Measurements from ENCODE around the gene KATNA1. TPM values are rescaled to one million over a fixed set of nuclear protein-coding genes. Genes with fewer than 3 reads are reported as not detected.

Gene KATNA1
- total RNA-seq, 1 experiment from 2014 or later = 28.7 TPM

DNA sequence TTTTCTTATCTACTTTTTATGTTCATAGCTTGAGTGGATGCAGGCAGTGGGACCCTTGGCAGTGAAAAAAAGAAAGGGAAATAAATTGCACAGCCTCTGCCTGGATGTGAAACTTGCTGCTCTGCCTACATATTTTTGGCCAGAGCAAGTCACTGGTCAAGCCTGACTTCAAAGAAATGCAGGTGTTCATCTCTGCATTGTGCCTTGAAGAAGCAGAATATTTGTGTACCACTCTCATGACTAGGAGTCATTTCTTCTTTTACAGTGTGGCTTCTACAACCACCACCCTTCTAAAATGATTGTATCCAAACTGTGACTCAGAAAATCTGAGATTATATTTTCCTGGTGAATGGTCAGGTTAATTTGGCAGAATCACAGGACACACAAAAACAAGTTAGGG is 2.5 kb upstream of the KATNA1 start:
- TF ChIP-seq EZH2 (IDR thresholded peaks at IDR 0.05; ENCODE audit: borderline replicate concordance, low read depth, low read length, poor library complexity, severe bottlenecking) = no peak
- TF ChIP-seq, protein P1, sequence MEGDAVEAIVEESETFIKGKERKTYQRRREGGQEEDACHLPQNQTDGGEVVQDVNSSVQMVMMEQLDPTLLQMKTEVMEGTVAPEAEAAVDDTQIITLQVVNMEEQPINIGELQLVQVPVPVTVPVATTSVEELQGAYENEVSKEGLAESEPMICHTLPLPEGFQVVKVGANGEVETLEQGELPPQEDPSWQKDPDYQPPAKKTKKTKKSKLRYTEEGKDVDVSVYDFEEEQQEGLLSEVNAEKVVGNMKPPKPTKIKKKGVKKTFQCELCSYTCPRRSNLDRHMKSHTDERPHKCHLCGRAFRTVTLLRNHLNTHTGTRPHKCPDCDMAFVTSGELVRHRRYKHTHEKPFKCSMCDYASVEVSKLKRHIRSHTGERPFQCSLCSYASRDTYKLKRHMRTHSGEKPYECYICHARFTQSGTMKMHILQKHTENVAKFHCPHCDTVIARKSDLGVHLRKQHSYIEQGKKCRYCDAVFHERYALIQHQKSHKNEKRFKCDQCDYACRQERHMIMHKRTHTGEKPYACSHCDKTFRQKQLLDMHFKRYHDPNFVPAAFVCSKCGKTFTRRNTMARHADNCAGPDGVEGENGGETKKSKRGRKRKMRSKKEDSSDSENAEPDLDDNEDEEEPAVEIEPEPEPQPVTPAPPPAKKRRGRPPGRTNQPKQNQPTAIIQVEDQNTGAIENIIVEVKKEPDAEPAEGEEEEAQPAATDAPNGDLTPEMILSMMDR (conservative IDR thresholded peaks at IDR 0.05; ENCODE audit: low read depth, low read length) = no peak
- Histone ChIP-seq H3K27me3 (replicated peaks; ENCODE audit: insufficient read depth, low read depth, low read length, poor library complexity) (no peaks in the 10 kb centered on the region), H3K4me1 (ENCODE audit: insufficient read depth, low read length, poor library complexity, severe bottlenecking) (peaks cover 9% of the 10 kb centered on the region), H3K4me3 (ENCODE audit: low read depth, low read length, poor library complexity, severe bottlenecking) (no peak overlapping the region), H3K9me3 (ENCODE audit: low read depth, low read length, poor library complexity, severe bottlenecking) (no peaks in the 10 kb centered on the region), H3K36me3 (ENCODE audit: insufficient read depth, low read length, poor library complexity, severe bottlenecking) (no peaks in the 10 kb centered on the region), H3K27ac (ENCODE audit: low read depth, low read length, poor library complexity, severe bottlenecking) (no peak overlapping the region)
- intact Hi-C loops (cut with micrococcal nuclease; ENCODE audit: unreplicated experiment) = no loop called here
- no TSS peak for BruUV-seq (replicated peaks)
- ChIA-PET POLR2A (ENCODE audit: low non-redundant PET) (no interaction called here), CTCF (no interaction called here)
- no peak for DNase-seq (ENCODE audit: low spot score)

DNA sequence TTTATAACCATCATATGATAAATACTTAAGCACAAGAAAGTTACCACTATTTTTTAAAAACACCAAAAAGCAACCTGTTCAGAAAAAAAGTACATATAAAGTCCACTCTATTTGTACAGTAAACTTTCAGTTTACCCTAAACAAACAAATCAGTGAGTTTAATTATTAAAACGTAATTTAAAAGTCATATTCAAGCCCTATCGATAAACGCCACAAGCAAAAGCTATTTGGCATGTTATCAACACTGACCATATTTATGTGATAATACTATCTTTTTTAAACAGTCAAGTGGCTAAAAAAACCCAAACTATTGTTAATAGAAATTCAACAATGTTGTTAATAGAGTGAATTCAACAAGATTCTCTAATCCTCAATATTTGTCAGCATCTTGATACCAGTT is 1.9 kb downstream of the KATNA1 start:
- no peak overlapping the region for H3K27ac ChIP-seq (ENCODE audit: low read depth, low read length, poor library complexity, severe bottlenecking)
- H3K27me3 ChIP-seq (replicated peaks; ENCODE audit: insufficient read depth, low read depth, low read length, poor library complexity) = no peaks in the 10 kb centered on the region
- intact Hi-C loops (cut with micrococcal nuclease; ENCODE audit: unreplicated experiment) = no loop called here
- H3K9me3 ChIP-seq (ENCODE audit: low read depth, low read length, poor library complexity, severe bottlenecking) = no peaks in the 10 kb centered on the region
- POLR2A ChIA-PET (ENCODE audit: low non-redundant PET) = no interaction called here
- CTCF ChIA-PET = no interaction called here
- H3K4me1 ChIP-seq (ENCODE audit: insufficient read depth, low read length, poor library complexity, severe bottlenecking) = peaks cover 15% of the 10 kb centered on the region
- H3K36me3 ChIP-seq (ENCODE audit: insufficient read depth, low read length, poor library complexity, severe bottlenecking) = no peaks in the 10 kb centered on the region
- TF ChIP-seq EZH2 (IDR thresholded peaks at IDR 0.05; ENCODE audit: borderline replicate concordance, low read depth, low read length, poor library complexity, severe bottlenecking) = no peak
- TF ChIP-seq, protein P1 (conservative IDR thresholded peaks at IDR 0.05; ENCODE audit: low read depth, low read length) = no peak
- BruUV-seq (replicated peaks) = no TSS peak
- peak overlapping the region; percentile 66 for H3K4me3 ChIP-seq (ENCODE audit: low read depth, low read length, poor library complexity, severe bottlenecking)
- no peak for DNase-seq (ENCODE audit: low spot score)

DNA sequence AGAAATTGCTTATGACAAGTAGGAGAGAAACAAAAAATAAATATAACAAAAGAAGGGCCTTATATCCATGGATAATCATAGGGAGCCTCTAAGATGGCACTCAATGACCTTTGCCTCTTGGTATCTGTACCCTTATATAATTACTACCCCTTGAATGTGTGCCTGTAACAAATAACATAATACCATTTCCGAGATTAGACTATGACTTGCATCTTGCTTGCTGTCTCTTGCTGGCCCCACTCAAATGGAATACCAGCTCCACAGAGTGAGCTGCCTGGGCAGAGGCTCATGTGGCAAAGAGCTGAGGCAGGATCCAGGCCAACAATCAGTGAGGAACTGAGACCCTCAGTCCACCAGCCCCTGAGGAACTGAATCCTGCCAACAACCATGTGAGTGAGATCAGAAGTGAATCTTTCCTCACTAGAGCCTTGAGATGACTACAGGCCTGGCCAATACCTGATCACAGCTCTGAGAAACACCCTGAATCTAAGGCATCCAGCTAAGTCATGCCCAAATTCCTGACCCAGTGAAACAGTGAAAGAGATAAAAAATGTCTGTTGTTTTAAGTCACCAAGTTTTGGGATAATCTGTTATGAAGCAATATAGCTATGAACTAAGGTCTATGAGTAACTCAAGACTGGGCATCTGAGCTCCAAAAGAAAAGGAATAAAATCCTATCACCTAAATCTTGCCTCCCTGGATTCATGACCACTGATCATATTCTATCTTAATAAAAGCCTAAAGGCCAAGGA is 5.5 kb downstream of the KATNA1 start:
- Histone ChIP-seq H3K36me3 (ENCODE audit: insufficient read depth, low read length, poor library complexity, severe bottlenecking) (peaks cover 3% of the 10 kb centered on the region), H3K4me1 (ENCODE audit: insufficient read depth, low read length, poor library complexity, severe bottlenecking) (peaks cover 15% of the 10 kb centered on the region), H3K9me3 (ENCODE audit: low read depth, low read length, poor library complexity, severe bottlenecking) (no peaks in the 10 kb centered on the region), H3K27ac (ENCODE audit: low read depth, low read length, poor library complexity, severe bottlenecking) (no peak overlapping the region), H3K27me3 (replicated peaks; ENCODE audit: insufficient read depth, low read depth, low read length, poor library complexity) (no peaks in the 10 kb centered on the region), H3K4me3 (ENCODE audit: low read depth, low read length, poor library complexity, severe bottlenecking) (no peak overlapping the region)
- ChIA-PET POLR2A (ENCODE audit: low non-redundant PET) (no interaction called here), CTCF (no interaction called here)
- BruUV-seq (replicated peaks) = no TSS peak
- DNase-seq (ENCODE audit: low spot score) = no peak
- intact Hi-C loops (cut with micrococcal nuclease; ENCODE audit: unreplicated experiment) = no loop called here
- TF ChIP-seq, protein P1 (conservative IDR thresholded peaks at IDR 0.05; ENCODE audit: low read depth, low read length) = no peak
- no peak for TF ChIP-seq EZH2 (IDR thresholded peaks at IDR 0.05; ENCODE audit: borderline replicate concordance, low read depth, low read length, poor library complexity, severe bottlenecking)
